ENCODE data around the gene EEF1AKMT3. TPM values are rescaled to one million over a fixed set of nuclear protein-coding genes. Genes with fewer than 3 reads are reported as not detected.

EEF1AKMT3 gene
- total and polyA plus RNA-seq, 9 of the 15 experiments (the other 6 are each of a cell fraction or from before 2014, with no cell fraction given): 4.1 to 17.2 (median 7.9) TPM

DNA sequence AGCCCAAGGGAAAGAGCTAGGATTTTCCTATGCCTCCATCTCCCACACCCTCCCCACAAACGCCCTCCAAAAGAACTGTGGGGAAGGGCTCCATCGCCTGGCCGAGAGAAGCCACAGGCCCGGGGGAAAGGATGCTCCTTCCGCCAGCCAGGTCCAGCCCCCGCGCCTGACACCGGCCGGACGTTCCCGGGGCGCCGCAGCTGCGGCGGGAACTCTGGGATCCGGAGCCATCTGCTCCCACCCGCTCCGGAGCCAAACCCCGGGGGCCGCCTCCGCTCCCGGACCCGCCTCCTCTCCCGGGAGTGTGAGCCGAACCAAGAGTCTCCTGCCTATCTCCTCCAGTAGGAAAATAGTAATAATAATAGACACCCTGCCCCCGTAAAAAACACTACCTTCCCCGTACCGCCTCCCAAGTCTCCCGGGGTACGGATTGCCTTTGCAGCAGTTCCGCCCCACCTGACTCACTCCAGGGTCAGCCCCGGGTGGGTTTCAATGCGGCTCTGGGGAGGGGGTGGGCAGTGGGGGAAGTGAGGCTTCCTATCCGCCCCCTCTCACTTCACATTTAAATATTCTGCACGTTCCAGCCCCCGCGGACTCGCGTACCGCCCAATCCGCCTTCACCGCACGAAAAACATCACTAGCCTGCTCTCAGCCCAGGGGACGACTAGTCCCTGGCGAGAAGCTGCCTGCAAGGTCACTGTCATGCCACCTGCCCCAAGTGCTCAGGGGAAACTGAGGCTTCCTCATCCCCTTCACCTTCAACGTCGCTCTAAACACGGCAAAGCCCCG is 36.3 kb upstream of the EEF1AKMT3 start (continued):
- peak; percentile 24; the same call in 1 of the 2 replicates for TF ChIP-seq FOSL1 (tag; conservative IDR thresholded peaks at IDR 0.05)
- no peak for TF ChIP-seq ZFP36 (IDR thresholded peaks at IDR 0.05; ENCODE audit: low read depth, low read length, partially characterized antibody)
- TF ChIP-seq RAD51 (IDR thresholded peaks at IDR 0.05; ENCODE audit: borderline replicate concordance, low read depth): no peak; the same call in 1 of the 2 replicates
- no peak for TF ChIP-seq NCOA1 (IDR thresholded peaks at IDR 0.05; ENCODE audit: low read depth)
- 0 out of 2 replicates have a peak, but pooled peaks have one; percentile 26 for TF ChIP-seq HDAC2 (IDR thresholded peaks at IDR 0.05)
- no peak for TF ChIP-seq MECOM (CRISPR knock-in tag; IDR thresholded peaks at IDR 0.05)
- no peak for TF ChIP-seq HMG20B (CRISPR knock-in tag; IDR thresholded peaks at IDR 0.05)
- TF ChIP-seq ZNF24 (IDR thresholded peaks at IDR 0.05): no peak
- TF ChIP-seq, protein P1, sequence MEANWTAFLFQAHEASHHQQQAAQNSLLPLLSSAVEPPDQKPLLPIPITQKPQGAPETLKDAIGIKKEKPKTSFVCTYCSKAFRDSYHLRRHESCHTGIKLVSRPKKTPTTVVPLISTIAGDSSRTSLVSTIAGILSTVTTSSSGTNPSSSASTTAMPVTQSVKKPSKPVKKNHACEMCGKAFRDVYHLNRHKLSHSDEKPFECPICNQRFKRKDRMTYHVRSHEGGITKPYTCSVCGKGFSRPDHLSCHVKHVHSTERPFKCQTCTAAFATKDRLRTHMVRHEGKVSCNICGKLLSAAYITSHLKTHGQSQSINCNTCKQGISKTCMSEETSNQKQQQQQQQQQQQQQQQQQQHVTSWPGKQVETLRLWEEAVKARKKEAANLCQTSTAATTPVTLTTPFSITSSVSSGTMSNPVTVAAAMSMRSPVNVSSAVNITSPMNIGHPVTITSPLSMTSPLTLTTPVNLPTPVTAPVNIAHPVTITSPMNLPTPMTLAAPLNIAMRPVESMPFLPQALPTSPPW (CRISPR knock-in tag; IDR thresholded peaks at IDR 0.05): peak; percentile 64
- no peak for TF ChIP-seq MYC (IDR thresholded peaks at IDR 0.05; ENCODE audit: low read depth, low read length)
- no peak for TF ChIP-seq MYC (CRISPR knock-in tag; IDR thresholded peaks at IDR 0.05; ENCODE audit: borderline replicate concordance, low read depth)
- peak; percentile 15; the same call in 1 of the 2 replicates for TF ChIP-seq NFIC (IDR thresholded peaks at IDR 0.05)
- no peak for TF ChIP-seq EHMT2 (IDR thresholded peaks at IDR 0.05)
- TF ChIP-seq ZNF785 (CRISPR knock-in tag; IDR thresholded peaks at IDR 0.05): no peak
- TF ChIP-seq, protein P2, sequence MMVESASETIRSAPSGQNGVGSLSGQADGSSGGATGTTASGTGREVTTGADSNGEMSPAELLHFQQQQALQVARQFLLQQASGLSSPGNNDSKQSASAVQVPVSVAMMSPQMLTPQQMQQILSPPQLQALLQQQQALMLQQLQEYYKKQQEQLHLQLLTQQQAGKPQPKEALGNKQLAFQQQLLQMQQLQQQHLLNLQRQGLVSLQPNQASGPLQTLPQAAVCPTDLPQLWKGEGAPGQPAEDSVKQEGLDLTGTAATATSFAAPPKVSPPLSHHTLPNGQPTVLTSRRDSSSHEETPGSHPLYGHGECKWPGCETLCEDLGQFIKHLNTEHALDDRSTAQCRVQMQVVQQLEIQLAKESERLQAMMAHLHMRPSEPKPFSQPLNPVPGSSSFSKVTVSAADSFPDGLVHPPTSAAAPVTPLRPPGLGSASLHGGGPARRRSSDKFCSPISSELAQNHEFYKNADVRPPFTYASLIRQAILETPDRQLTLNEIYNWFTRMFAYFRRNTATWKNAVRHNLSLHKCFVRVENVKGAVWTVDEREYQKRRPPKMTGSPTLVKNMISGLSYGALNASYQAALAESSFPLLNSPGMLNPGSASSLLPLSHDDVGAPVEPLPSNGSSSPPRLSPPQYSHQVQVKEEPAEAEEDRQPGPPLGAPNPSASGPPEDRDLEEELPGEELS (CRISPR knock-in tag; IDR thresholded peaks at IDR 0.05; ENCODE audit: borderline replicate concordance): no peak
- no peak for TF ChIP-seq ZNF224 (CRISPR knock-in tag; IDR thresholded peaks at IDR 0.05)
- TF ChIP-seq RFX7 (CRISPR knock-in tag; IDR thresholded peaks at IDR 0.05): no peak
- no peak for TF ChIP-seq EZH2 (IDR thresholded peaks at IDR 0.05; ENCODE audit: borderline replicate concordance, low read depth, low read length)
- no peak for TF ChIP-seq ZNF316 (IDR thresholded peaks at IDR 0.05)
- no peak for TF ChIP-seq SMARCA5 (IDR thresholded peaks at IDR 0.05)
- TF ChIP-seq, protein P3, sequence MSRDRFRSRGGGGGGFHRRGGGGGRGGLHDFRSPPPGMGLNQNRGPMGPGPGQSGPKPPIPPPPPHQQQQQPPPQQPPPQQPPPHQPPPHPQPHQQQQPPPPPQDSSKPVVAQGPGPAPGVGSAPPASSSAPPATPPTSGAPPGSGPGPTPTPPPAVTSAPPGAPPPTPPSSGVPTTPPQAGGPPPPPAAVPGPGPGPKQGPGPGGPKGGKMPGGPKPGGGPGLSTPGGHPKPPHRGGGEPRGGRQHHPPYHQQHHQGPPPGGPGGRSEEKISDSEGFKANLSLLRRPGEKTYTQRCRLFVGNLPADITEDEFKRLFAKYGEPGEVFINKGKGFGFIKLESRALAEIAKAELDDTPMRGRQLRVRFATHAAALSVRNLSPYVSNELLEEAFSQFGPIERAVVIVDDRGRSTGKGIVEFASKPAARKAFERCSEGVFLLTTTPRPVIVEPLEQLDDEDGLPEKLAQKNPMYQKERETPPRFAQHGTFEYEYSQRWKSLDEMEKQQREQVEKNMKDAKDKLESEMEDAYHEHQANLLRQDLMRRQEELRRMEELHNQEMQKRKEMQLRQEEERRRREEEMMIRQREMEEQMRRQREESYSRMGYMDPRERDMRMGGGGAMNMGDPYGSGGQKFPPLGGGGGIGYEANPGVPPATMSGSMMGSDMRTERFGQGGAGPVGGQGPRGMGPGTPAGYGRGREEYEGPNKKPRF (IDR thresholded peaks at IDR 0.05; ENCODE audit: low read depth, low read length): no peak
- no peak for TF ChIP-seq CHCHD3 (CRISPR knock-in tag; IDR thresholded peaks at IDR 0.05)

Measured in K562 (cell line).